Ammon's horn (tissue), 1 donor: ENCODE measurements around the gene SLK.

ENCODE experiments used
- DNase-seq: peaks from one replicate; pipeline ENCODE4 v3.0.0-alpha.2; 2016; ENCODE audit warnings: low spot score

Gene SLK

DNA sequence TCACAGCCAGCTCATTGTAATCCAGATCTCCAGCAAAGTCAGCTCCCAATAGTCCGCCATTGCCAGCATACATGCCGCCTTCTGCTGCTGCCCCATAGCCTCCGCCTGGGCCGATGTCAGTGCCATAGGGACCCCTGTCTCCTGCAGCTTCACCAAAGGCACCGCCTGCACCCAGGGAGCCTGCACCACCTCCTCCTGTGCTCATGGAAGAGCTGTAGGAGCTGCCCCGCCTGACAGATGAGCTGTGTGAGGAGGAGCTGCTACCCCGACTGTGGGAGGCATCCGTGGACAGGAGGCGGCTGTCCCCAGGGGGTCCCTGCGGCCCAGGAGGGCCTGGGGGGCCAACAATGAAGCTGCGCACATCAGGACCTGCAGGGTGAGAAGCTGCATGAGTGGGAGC is 67.0 kb downstream of the SLK start:
- peak; percentile 25 for DNase-seq

GRCh38 chr10:104034401-104035193 is 67.7 kb downstream of the SLK start:
- no peak for DNase-seq

- DNase-seq: no peak
These were observed 68.5 kb downstream of the SLK start for GRCh38 chr10:104035194-104036068.

DNA sequence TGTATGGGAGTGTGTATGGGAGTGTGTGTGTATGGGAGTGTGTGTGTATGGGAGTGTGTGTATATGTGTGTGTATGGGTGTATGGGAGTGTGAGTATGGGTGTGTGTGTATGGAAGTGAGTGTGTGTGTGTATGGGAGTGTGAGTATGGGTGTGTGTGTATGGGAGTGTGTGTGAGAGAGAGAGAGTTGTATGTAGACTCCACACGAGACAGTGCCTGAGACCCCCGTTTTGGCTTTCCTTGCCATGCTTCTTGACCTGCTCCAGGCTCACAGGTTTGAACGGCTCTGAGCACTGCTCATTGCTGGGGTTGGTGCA is 69.1 kb downstream of the SLK start:
- DNase-seq: no peak

DNA sequence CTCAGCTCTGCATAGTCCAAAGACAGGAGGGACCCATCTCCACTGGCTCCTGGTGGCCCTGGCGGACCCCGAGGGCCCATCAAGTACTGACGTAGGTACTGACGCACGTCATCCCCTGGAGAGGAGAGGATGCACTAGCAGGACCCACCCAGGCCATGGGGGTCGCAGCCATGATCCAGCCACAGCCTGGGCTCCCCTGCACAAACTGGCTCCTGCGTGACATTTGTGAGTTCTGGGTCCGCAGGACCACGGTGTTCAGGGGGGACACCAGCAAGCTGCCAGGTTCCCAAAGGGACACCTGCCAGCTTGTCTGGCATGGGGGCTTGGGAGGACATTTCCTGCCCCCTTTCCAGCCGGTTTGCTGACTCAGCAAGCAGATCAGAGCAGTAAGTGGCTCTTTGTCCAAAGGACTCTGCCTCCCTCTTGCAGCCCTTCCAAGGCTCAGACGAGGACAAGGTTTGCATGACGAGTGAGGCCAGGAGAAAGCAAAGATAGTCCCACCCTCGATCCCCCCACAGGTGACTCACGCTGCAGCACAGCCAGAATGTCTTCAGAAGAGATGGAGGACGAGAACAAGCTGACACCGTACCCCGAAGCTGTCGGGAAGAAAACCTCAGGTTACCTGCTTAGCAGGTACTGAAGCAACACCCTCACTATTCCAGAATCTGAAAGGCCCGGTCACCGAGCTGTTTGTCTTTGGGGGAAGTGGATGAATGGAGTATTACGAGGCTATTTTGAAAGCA is 69.7 kb downstream of the SLK start:
- DNase-seq: no peak

DNA sequence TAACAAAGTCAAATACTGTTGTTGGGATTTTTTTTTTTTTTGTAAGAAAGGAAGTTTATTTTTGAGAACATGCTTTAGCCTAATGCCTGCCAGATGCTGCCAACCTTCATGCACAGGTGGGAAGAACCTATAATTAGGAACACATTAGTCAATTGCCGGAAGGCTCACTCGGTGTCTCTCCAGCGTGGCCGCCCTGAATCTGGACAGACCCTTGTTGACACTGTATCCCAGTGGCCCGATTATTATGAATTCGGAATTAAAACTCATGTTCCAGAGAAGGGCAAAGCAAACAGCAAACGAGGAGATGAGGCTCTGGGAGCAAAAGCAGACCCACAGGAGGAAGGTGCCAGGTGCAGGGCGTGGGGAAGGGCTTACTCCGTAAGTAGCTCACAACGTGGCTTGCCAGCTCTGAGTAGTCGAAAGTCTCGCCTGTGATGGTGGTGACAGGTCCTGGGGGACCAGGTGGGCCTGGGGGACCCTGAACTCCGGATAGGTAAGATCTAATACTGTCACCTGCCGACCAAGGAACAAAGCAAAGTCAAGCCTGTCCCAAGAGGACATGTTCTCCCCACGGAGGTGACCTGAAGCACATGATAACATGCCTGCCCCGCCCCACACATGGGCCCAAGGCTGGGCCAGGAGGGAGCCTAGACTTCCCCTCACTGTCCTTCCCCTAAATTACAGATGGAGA is 70.5 kb downstream of the SLK start:
- no peak for DNase-seq

GRCh38 chr10:104038537-104038936 is 71.6 kb downstream of the SLK start:
- DNase-seq: no peak

DNA sequence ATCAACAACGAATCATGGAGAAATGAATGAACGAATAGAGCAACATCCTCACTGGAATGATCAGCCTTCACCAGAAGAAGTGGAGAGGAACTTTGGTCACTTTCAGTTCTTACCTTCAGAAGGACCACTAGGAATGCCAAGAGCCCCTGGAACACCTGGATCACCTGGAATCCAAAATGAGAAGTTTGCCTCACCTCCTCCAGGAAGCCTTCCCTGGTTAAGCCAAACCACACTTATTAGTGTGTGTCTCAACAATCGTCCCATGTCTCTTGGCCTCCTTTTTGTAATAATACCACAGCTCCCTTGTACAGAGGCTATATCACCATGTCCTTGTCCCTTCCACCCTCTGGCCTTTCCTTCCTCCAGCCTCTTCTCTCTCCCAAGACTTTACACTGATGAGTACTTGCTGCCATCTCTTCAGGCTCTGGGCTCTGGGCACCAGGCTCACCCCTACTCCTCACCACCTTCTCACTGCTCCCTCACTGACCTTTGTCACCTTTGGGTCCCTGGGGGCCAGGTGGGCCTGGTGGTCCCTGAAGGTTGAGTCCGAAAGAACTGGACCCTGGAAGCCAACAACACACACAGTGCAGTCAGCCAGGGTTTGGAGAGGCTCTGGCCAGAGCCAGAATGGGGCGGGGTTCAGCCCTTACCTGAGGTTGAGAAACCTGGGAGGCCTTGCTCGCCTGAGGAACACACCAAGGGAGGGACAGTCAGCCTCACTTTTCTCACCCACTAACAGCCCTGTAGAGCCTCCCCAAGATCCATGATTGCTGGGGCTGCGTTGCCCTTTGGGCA is 72.2 kb downstream of the SLK start:
- DNase-seq: no peak

GRCh38 chr10:104040382-104040781 is 73.4 kb downstream of the SLK start:
- no peak for DNase-seq

- no peak for DNase-seq
These were observed 74.2 kb downstream of the SLK start for GRCh38 chr10:104040862-104041789.

GRCh38 chr10:104041891-104042535 is 75.1 kb downstream of the SLK start:
- no peak for DNase-seq

GRCh38 chr10:104043185-104043830 is 76.4 kb downstream of the SLK start:
- no peak for DNase-seq

GRCh38 chr10:104043854-104044253 is 76.9 kb downstream of the SLK start:
- DNase-seq: no peak

DNA sequence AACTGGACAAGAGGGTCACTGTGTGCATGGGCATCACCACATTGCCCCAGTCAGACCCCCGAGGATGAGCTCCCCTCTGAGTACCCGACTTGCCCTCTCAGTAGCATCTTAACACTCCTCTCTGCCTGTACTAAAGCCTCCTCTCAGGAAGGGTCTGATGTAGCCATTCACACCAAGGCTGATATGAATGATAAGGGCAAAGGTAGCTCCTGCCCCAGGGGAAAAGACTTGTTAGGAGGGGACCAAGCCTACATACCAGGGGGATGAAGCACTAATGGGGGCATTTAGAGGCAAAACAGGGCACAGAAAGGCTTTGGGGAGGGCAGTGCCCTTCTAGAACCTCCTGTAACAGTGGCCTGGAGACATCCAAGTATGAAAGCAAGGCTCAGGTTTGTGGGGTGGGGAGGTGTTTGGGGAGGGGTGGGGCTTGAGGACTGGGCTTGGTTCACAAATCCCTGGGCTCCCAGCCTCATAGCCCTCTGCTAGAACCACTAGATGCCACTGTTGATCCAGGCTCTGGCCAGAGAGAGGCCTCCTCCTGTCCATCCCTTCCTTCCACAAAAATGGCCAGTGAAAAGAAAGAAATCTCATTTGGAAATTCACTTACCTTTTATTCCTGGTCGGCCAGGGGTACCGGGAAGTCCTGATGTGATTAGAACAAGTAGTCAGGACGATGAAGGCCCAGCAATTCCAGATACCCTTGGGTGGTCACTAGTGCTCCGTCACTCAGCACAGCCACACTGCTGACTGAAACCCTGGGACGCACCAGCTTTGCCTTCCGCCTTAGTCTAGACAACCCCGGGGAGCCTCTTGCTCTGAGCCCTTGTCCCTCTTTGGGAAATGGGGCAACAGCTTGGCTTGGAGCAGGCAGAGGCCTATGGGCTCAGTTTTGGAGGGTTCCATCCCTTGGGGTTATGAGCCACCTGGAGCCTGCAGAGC is 78.5 kb downstream of the SLK start:
- peak; percentile 83 for DNase-seq

- DNase-seq: no peak
These were observed 79.7 kb downstream of the SLK start for GRCh38 chr10:104046651-104047050.

- DNase-seq: no peak
These were observed 82.7 kb downstream of the SLK start for GRCh38 chr10:104049504-104050250.

DNA sequence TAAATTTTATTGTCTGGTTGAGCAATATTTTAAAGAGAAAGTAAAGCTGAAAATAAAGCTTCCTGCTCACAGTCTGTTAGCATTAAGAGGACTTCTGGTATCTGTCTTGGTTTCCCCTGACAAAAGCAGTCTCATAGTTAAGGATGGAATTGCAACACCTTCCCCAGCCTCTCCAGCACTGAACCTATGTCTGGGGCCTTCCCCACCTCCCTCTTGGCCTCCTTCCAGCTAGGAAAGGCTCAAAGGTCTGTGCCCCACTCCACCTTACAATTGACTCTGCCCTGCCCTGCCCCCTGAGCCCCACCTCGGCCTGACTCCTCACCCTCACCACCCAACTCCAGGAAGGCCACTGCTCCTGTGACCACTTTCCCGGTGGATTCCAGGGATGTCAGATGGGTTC is 85.5 kb downstream of the SLK start:
- no peak for DNase-seq
